Right lobe of liver (tissue), 6 donors: ENCODE results near the gene CDKN1A. TPM values are rescaled to one million over a fixed set of nuclear protein-coding genes. Genes with fewer than 3 reads are reported as not detected.

Experiments used
- ATAC-seq, 4 donors: fragments of 200-7000 bp; cut with Tn5 transposase; one replicate each; pipeline ENCODE4 v1.9.1; 2020; ENCODE audit warnings: mild to moderate bottlenecking in 4 of 4, moderate library complexity in 4 of 4
- DNase-seq, 3 donors: peaks; one replicate each; pipeline ENCODE4 v3.0.0-alpha.2; 2020
- H3K27ac ChIP-seq, 3 donors: fragments of 200-600 bp; one replicate each; pipeline ENCODE4 v1.8.0; 2022
- H3K27me3 ChIP-seq, 2 donors: fragments of 200-600 bp; one replicate each; pipeline ENCODE4 v1.8.0; 2022
- H3K36me3 ChIP-seq, 4 donors: fragments of 200-600 bp; sonication (generic) in 1 of 4; one replicate each; pipeline versions ENCODE4 v1.5.1 to v1.8.0; 2017 to 2022; ENCODE audit warnings: control low read depth in 1 of 4
- H3K4me1 ChIP-seq, 4 donors: fragments of 200-600 bp; sonication (generic) in 1 of 4; one replicate each; pipeline versions ENCODE4 v1.5.1 to v1.8.0; 2017 to 2022; ENCODE audit warnings: control low read depth in 1 of 4
- H3K4me3 ChIP-seq, 3 donors: fragments of 200-600 bp; one replicate each; pipeline ENCODE4 v1.8.0; 2022
- H3K9me3 ChIP-seq, 4 donors: fragments of 200-600 bp; sonication (generic) in 1 of 4; one replicate each; pipeline versions ENCODE4 v1.5.1 to v1.8.0; 2017 to 2022; ENCODE audit warnings: control low read depth in 1 of 4
- CTCF ChIP-seq, 4 donors: fragments of 200-600 bp in 3 of 4; fragments of 450-650 bp in 1 of 4; IDR thresholded peaks; one replicate each; pipeline versions ENCODE4 v1.5.1 to v1.8.0; 2016 to 2022; ENCODE audit warnings: antibody characterized with exemption in 4 of 4, mild to moderate bottlenecking in 2 of 4
- POLR2A ChIP-seq: fragments of 450-650 bp; IDR thresholded peaks from one replicate; pipeline ENCODE4 v1.6.1; 2017; ENCODE audit warnings: antibody characterized with exemption, mild to moderate bottlenecking
- WGBS: methylation state at CpG from one replicate; pipeline ENCODE4 v1.1.6; 2018; ENCODE audit warnings: low coverage, low lambda C conversion rate; ENCODE audit not compliant: insufficient coverage; ENCODE audit errors: missing lambda C conversion rate; 5-methylcytosine and 5-hydroxymethylcytosine counted together
- intact Hi-C, 2 donors: fragments of 100-400 bp; cut with DNase I; formaldehyde crosslinking; loops; one replicate each; pipeline versions ENCODE4 v1.11.2 to v1.14.1; 2022
- total RNA-seq, 6 experiments: library from RNA; depleted of rRNA in 2 of 6; stranded (reverse); fragments of >200 nt in 2 of 6; fragmentation: NEBNext Ultra II Directional in 3 of 6; extraction: Animal tissue kit (Norgen Biotek cat#: 25700) in 3 of 6; gene quantifications; one replicate each; pipeline versions ENCODE4 v1.1.0 to v1.2.4, GENCODE V29; 2016 to 2023
- donor health status: DM: no; HTN: yes; CAD: no.
- donor health status: DM: no; HTN: no; CAD: no.
- donor health status: DM: no; HTN: no; CAD: no.
- donor health status: DM: no; HTN: yes; CAD: no.
- donor health status: DM: no; HTN: yes; CAD: no.

CDKN1A gene
- total RNA-seq, 6 experiments from 2014 or later: 20.0 to 124 (median 58.6) TPM

- peak in 3 of 4 donors; percentile 2 to 26 (median 11) for ATAC-seq
- intact Hi-C loops: loop anchor here in 1 of 2 donors (5.0 kb wide), 1 partner anchor 65 kb away; no protein-coding TSS in a partner anchor
- Histone ChIP-seq H3K36me3 (peaks cover 10 to 32% (median 15%) of the 10 kb centered on the region in 4 donors), H3K4me1 (peaks cover 0 to 47% (median 20%) of the 10 kb centered on the region in 4 donors), H3K4me3 (no peak overlapping the region), H3K27ac (peak overlapping the region in 1 of 3 donors; percentile 7), H3K9me3 (no peaks in the 10 kb centered on the region), H3K27me3 (no peaks in the 10 kb centered on the region)
- DNase-seq: peak; percentile 75 to 89 (median 85)
- TF ChIP-seq CTCF (IDR thresholded peaks at IDR 0.05) (no peak), POLR2A (peak; percentile 23)
- 36% methylated on average over 7 of the region's 11 CpGs for WGBS
Measured at GRCh38 chr6:36682328-36683144, 4.0 kb downstream of the CDKN1A start.

GRCh38 chr6:36683145-36683655 lies 4.7 kb downstream of the CDKN1A start:
- TF ChIP-seq CTCF (IDR thresholded peaks at IDR 0.05) (no peak), POLR2A (no peak)
- H3K36me3 ChIP-seq: peaks cover 10 to 32% (median 15%) of the 10 kb centered on the region in 4 donors
- 50% methylated on average over 4 of the region's 6 CpGs for WGBS
- DNase-seq (no peak), ATAC-seq (no peak)
- no peak overlapping the region for H3K4me3 ChIP-seq
- peaks cover 0 to 40% (median 17%) of the 10 kb centered on the region in 4 donors for H3K4me1 ChIP-seq
- no peaks in the 10 kb centered on the region for H3K27me3 ChIP-seq
- H3K9me3 ChIP-seq: no peaks in the 10 kb centered on the region
- intact Hi-C loops: loop anchor here in 1 of 2 donors (5.0 kb wide), 1 partner anchor 66 kb away; no protein-coding TSS in a partner anchor
- H3K27ac ChIP-seq: no peak overlapping the region

- intact Hi-C loops: loop anchor here in 1 of 2 donors (5.0 kb wide), 1 partner anchor 67 kb away; no protein-coding TSS in a partner anchor
- Histone ChIP-seq H3K27ac (no peak overlapping the region), H3K4me3 (no peak overlapping the region), H3K9me3 (no peaks in the 10 kb centered on the region), H3K36me3 (peaks cover 10 to 32% (median 15%) of the 10 kb centered on the region in 4 donors), H3K27me3 (no peaks in the 10 kb centered on the region), H3K4me1 (peaks cover 0 to 36% (median 16%) of the 10 kb centered on the region in 4 donors)
- 42% methylated on average over 3 of the region's 29 CpGs for WGBS
- ATAC-seq (peak in 3 of 4 donors; percentile 23 to 53 (median 25)), DNase-seq (peak; percentile 47 to 83 (median 79))
- TF ChIP-seq POLR2A (no peak), CTCF (IDR thresholded peaks at IDR 0.05) (no peak)
Measured at GRCh38 chr6:36683656-36684446, 5.3 kb downstream of the CDKN1A start.

- peaks cover 0 to 32% (median 16%) of the 10 kb centered on the region in 4 donors for H3K4me1 ChIP-seq
- ATAC-seq (no peak), DNase-seq (no peak)
- H3K36me3 ChIP-seq: peaks cover 10 to 32% (median 15%) of the 10 kb centered on the region in 4 donors
- H3K4me3 ChIP-seq: no peak overlapping the region
- H3K27ac ChIP-seq: no peak overlapping the region
- 100% methylated on average over 1 of the region's 6 CpGs for WGBS
- intact Hi-C loops: loop anchor here in 1 of 2 donors (5.0 kb wide), 1 partner anchor 67 kb away; no protein-coding TSS in a partner anchor
- no peaks in the 10 kb centered on the region for H3K9me3 ChIP-seq
- no peaks in the 10 kb centered on the region for H3K27me3 ChIP-seq
- TF ChIP-seq CTCF (IDR thresholded peaks at IDR 0.05) (no peak), POLR2A (no peak)
Measured at GRCh38 chr6:36684447-36684812, 5.9 kb downstream of the CDKN1A start.
